Measurements from ENCODE around the gene GAS6. TPM values are rescaled to one million over a fixed set of nuclear protein-coding genes. Genes with fewer than 3 reads are reported as not detected.
A peak's percentile ranks its signal among the peaks of the same experiment; 100 is the strongest.
"Not testable (repeated sequence)": the region's sequence is repeated elsewhere in the genome, so short reads cannot be mapped to it uniquely, and the experiment has no call there.

The GAS6 gene
- total and polyA plus RNA-seq, 9 of the 15 experiments (the other 6 are each of a cell fraction or from before 2014, with no cell fraction given): 0.14 to 9.7 (median 4.7) TPM; not detected in 1

DNA sequence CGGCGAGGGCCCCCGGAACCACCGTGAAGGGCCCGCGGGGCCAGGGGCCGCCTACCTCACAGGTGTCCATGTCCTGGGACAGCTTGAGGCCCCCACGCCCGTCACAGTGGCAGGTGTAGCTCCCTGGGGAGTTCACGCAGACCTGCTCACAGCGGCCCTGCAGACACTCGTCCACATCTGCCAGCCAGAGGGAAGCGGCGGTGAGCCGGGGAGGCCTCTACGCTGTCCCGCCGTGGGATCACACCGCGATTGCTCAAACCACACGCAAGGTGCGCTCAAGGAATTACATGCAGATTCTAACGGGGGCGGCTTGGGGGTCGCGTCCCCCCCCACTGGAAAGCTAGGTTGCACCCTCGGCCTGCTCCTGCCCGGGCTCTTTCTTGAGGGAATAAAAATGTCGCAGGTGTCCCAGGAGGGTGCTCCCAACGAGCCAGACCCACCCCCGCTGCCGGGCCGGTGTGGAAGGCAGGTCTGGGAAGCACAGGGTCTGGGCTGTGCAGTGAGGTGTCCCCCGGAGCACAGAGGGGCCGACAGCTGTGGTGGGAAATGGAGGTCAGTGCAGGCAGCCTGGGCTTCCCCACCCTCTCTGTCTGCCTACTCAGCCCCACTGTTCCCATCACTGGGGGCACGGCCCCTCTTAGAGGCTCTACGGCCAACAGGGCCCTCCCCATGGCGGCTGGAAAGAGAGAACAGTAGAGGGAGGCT lies 29.2 kb downstream of the GAS6 start:
- ATAC-seq (no peak), DNase-seq (ENCODE audit: extremely low read depth in 1 of 4, low spot score in 3 of 4) (no peak), FAIRE-seq (no peak)
- Histone ChIP-seq H3K79me2 (ENCODE audit: control insufficient read depth, insufficient read depth, low read length) (no peaks in the 10 kb centered on the region), H2AFZ (ENCODE audit: low read depth, low read length) (no peak overlapping the region), H3K9me3 (replicated peaks; ENCODE audit: control insufficient read depth, insufficient read depth, low read depth, low read length) (no peaks in the 10 kb centered on the region), H3K4me2 (ENCODE audit: insufficient read depth, low read length) (no peak overlapping the region), H4K20me1 (replicated peaks; ENCODE audit: control insufficient read depth, insufficient read depth, low read length) (no peaks in the 10 kb centered on the region), H3K27me3 (ENCODE audit: control insufficient read depth in 2 of 2, insufficient read depth in 2 of 2, low read length in 2 of 2) (no peaks in the 10 kb centered on the region), H3K9ac (ENCODE audit: insufficient read depth in 1 of 2, low read depth in 2 of 2, low read length in 2 of 2) (no peak overlapping the region), H3K9me1 (ENCODE audit: control insufficient read depth, insufficient read depth, low read length) (no peaks in the 10 kb centered on the region), H3K36me3 (ENCODE audit: control insufficient read depth, insufficient read depth, low read length) (no peaks in the 10 kb centered on the region), H3K4me3 (no peak overlapping the region), H3K4me1 (replicated peaks in 1 of 2; ENCODE audit: control insufficient read depth in 2 of 2, insufficient read depth in 2 of 2, low read length in 2 of 2) (peaks cover 0 to 24% of the 10 kb centered on the region in 2 experiments; a peak in 2 of 5 replicates), H3K27ac (ENCODE audit: extremely low read depth, low read depth, low read length) (no peak overlapping the region)
- intact Hi-C loops (cut with micrococcal nuclease): no loop called here
- WGBS (ENCODE audit: insufficient coverage, low coverage, missing lambda C conversion rate): 88% methylated on average over 21 of the region's 38 CpGs
- in situ Hi-C loops (cut with MboI): no loop called here
- CTCF ChIA-PET (ENCODE audit: low intra/inter-chr PET ratio): no interaction called here
- TF ChIP-seq, protein P1, sequence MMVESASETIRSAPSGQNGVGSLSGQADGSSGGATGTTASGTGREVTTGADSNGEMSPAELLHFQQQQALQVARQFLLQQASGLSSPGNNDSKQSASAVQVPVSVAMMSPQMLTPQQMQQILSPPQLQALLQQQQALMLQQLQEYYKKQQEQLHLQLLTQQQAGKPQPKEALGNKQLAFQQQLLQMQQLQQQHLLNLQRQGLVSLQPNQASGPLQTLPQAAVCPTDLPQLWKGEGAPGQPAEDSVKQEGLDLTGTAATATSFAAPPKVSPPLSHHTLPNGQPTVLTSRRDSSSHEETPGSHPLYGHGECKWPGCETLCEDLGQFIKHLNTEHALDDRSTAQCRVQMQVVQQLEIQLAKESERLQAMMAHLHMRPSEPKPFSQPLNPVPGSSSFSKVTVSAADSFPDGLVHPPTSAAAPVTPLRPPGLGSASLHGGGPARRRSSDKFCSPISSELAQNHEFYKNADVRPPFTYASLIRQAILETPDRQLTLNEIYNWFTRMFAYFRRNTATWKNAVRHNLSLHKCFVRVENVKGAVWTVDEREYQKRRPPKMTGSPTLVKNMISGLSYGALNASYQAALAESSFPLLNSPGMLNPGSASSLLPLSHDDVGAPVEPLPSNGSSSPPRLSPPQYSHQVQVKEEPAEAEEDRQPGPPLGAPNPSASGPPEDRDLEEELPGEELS (CRISPR knock-in tag; IDR thresholded peaks at IDR 0.05; ENCODE audit: borderline replicate concordance): no peak
- TF ChIP-seq POLR2G (IDR thresholded peaks at IDR 0.05; ENCODE audit: low read depth, low read length) (0 out of 2 replicates have a peak, but pooled peaks have one; percentile 12), ZNF830 (CRISPR knock-in tag; IDR thresholded peaks at IDR 0.05) (no peak), MAFK (IDR thresholded peaks at IDR 0.05; ENCODE audit: low read length) (no peak)
- TF ChIP-seq, protein P2, sequence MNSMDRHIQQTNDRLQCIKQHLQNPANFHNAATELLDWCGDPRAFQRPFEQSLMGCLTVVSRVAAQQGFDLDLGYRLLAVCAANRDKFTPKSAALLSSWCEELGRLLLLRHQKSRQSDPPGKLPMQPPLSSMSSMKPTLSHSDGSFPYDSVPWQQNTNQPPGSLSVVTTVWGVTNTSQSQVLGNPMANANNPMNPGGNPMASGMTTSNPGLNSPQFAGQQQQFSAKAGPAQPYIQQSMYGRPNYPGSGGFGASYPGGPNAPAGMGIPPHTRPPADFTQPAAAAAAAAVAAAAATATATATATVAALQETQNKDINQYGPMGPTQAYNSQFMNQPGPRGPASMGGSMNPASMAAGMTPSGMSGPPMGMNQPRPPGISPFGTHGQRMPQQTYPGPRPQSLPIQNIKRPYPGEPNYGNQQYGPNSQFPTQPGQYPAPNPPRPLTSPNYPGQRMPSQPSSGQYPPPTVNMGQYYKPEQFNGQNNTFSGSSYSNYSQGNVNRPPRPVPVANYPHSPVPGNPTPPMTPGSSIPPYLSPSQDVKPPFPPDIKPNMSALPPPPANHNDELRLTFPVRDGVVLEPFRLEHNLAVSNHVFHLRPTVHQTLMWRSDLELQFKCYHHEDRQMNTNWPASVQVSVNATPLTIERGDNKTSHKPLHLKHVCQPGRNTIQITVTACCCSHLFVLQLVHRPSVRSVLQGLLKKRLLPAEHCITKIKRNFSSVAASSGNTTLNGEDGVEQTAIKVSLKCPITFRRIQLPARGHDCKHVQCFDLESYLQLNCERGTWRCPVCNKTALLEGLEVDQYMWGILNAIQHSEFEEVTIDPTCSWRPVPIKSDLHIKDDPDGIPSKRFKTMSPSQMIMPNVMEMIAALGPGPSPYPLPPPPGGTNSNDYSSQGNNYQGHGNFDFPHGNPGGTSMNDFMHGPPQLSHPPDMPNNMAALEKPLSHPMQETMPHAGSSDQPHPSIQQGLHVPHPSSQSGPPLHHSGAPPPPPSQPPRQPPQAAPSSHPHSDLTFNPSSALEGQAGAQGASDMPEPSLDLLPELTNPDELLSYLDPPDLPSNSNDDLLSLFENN (IDR thresholded peaks at IDR 0.05; ENCODE audit: low read depth in 2 of 2, low read length in 2 of 2): no peak
- no TSS peak for BruUV-seq (replicated peaks)
- POLR2A ChIA-PET: no interaction called here

DNA sequence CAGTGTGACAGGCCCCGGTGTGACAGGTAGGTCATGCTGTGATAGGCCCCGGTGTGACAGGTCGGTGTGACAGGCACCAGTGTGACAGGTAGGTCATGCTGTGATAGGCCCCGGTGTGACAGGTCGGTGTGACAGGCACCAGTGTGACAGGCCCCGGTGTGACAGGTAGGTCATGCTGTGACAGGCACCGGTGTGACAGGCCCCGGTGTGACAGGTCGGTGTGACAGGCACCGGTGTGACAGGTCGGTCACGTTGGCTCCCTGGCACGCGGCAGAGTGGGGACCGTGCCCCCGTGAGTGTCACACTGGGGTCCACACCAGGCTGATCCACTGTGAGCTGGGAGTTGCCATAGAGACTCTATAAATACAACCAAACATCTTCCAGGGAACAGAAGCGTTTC lies 29.9 kb downstream of the GAS6 start:
- H3K4me2 ChIP-seq (ENCODE audit: insufficient read depth, low read length); in situ Hi-C loops (cut with MboI); H3K9me3 ChIP-seq (replicated peaks; ENCODE audit: control insufficient read depth, insufficient read depth, low read depth, low read length); FAIRE-seq; H3K9me1 ChIP-seq (ENCODE audit: control insufficient read depth, insufficient read depth, low read length); DNase-seq (ENCODE audit: extremely low read depth in 1 of 4, low spot score in 3 of 4); H3K79me2 ChIP-seq (ENCODE audit: control insufficient read depth, insufficient read depth, low read length); H4K20me1 ChIP-seq (replicated peaks; ENCODE audit: control insufficient read depth, insufficient read depth, low read length); H3K27me3 ChIP-seq (ENCODE audit: control insufficient read depth in 2 of 2, insufficient read depth in 2 of 2, low read length in 2 of 2); ATAC-seq; CTCF ChIA-PET (ENCODE audit: low intra/inter-chr PET ratio); H3K27ac ChIP-seq (ENCODE audit: extremely low read depth, low read depth, low read length); BruUV-seq (replicated peaks); H3K4me3 ChIP-seq; H2AFZ ChIP-seq (ENCODE audit: low read depth, low read length); H3K36me3 ChIP-seq (ENCODE audit: control insufficient read depth, insufficient read depth, low read length); intact Hi-C loops (cut with micrococcal nuclease); H3K9ac ChIP-seq (ENCODE audit: insufficient read depth in 1 of 2, low read depth in 2 of 2, low read length in 2 of 2); POLR2A ChIA-PET: not testable (repeated sequence)
- H3K4me1 ChIP-seq (replicated peaks in 1 of 2; ENCODE audit: control insufficient read depth in 2 of 2, insufficient read depth in 2 of 2, low read length in 2 of 2): peaks cover 0 to 24% of the 10 kb centered on the region in 2 experiments; a peak in 2 of 5 replicates
- WGBS (ENCODE audit: insufficient coverage, low coverage, missing lambda C conversion rate): 77% methylated on average over 8 of the region's 17 CpGs

Data from K562 (cell line).